CD8-positive, alpha-beta memory T cell (primary cell): ENCODE results near the gene ZFHX3. TPM values are rescaled to one million over a fixed set of nuclear protein-coding genes. Genes with fewer than 3 reads are reported as not detected.

Experiments
- CTCF ChIA-PET: fragments of 350-600 bp; sonication (Branson Sonifier 250); formaldehyde crosslinking; loops from one replicate; lab custom pipeline; 2021; ENCODE audit warnings: antibody characterized with exemption; lab: Charles Lee
- POLR2A ChIA-PET: fragments of 350-600 bp; sonication (Branson Sonifier 250); formaldehyde crosslinking; loops from one replicate; lab custom pipeline; 2021; ENCODE audit warnings: antibody characterized with exemption; lab: Charles Lee
- DNase-seq, 5 donors: peaks; one replicate each; pipeline versions ENCODE4 v3.0.0 to v3.0.0-alpha.2; 2020 to 2022; ENCODE audit warnings: mixed read lengths in 1 of 5
- H3K27ac ChIP-seq: one replicate; pipeline ENCODE4 v1.7.0; 2013; ENCODE audit warnings: low read depth, mild to moderate bottlenecking, low read length, moderate library complexity
- H3K27me3 ChIP-seq: 2 replicates; pipeline ENCODE4 v1.7.0; 2013; ENCODE audit warnings: low read length, mild to moderate bottlenecking; ENCODE audit not compliant: insufficient read depth, poor library complexity, severe bottlenecking
- H3K36me3 ChIP-seq: 2 replicates; pipeline ENCODE4 v1.7.0; 2013; ENCODE audit warnings: mild to moderate bottlenecking, low read length, moderate library complexity; ENCODE audit not compliant: insufficient read depth
- H3K4me1 ChIP-seq: 2 replicates; pipeline ENCODE4 v1.7.0; 2013; ENCODE audit warnings: mild to moderate bottlenecking, low read length, moderate library complexity; ENCODE audit not compliant: insufficient read depth
- H3K4me3 ChIP-seq: 2 replicates; pipeline ENCODE4 v1.7.0; 2013; ENCODE audit warnings: mild to moderate bottlenecking, low read length
- H3K9me3 ChIP-seq: 2 replicates; pipeline ENCODE4 v1.7.0; 2013; ENCODE audit warnings: mild to moderate bottlenecking, low read length
- H3K27ac Mint-ChIP-seq, 8 donors: one replicate each; pipeline ENCODE4 v1.8.0; 2020 to 2021; ENCODE audit warnings: mixed read lengths in 8 of 8, mild to moderate bottlenecking in 6 of 8, inconsistent platforms in 3 of 8, moderate library complexity in 3 of 8
- H3K27me3 Mint-ChIP-seq, 2 donors: one replicate each; pipeline ENCODE4 v1.8.0; 2020 to 2021; ENCODE audit warnings: mixed read lengths in 2 of 2, mild to moderate bottlenecking in 1 of 2, moderate library complexity in 1 of 2
- H3K36me3 Mint-ChIP-seq, 3 donors: one replicate each; pipeline ENCODE4 v1.8.0; 2020 to 2021; ENCODE audit warnings: mixed read lengths in 3 of 3, inconsistent platforms in 1 of 3, mild to moderate bottlenecking in 1 of 3
- H3K4me1 Mint-ChIP-seq, 3 donors: one replicate each; pipeline ENCODE4 v1.8.0; 2020 to 2021; ENCODE audit warnings: mixed read lengths in 3 of 3, inconsistent platforms in 1 of 3, mild to moderate bottlenecking in 1 of 3
- H3K4me3 Mint-ChIP-seq, 7 donors: one replicate each; pipeline ENCODE4 v1.8.0; 2020 to 2021; ENCODE audit warnings: mixed read lengths in 7 of 7, mild to moderate bottlenecking in 6 of 7, moderate library complexity in 4 of 7, inconsistent platforms in 2 of 7
- H3K9me3 Mint-ChIP-seq, 5 donors: one replicate each; pipeline ENCODE4 v1.8.0; 2020 to 2022; ENCODE audit warnings: mixed read lengths in 5 of 5, mild to moderate bottlenecking in 3 of 5, moderate library complexity in 2 of 5, inconsistent platforms in 1 of 5
- polyA plus RNA-seq: library from polyadenylated mRNA; unstranded; fragments of 300-500 nt; fragmentation: Illumina TruSeq; gene quantifications from one replicate; pipeline ENCODE4 v1.2.3, GENCODE V29; 2021
- total RNA-seq, 2 experiments: library from RNA; stranded (reverse); gene quantifications; one replicate each; pipeline ENCODE4 v1.2.3, GENCODE V29; 2021

ZFHX3 gene
- total and polyA plus RNA-seq, 3 experiments from 2014 or later, result 0.13 to 0.22 (median 0.20) TPM

DNA sequence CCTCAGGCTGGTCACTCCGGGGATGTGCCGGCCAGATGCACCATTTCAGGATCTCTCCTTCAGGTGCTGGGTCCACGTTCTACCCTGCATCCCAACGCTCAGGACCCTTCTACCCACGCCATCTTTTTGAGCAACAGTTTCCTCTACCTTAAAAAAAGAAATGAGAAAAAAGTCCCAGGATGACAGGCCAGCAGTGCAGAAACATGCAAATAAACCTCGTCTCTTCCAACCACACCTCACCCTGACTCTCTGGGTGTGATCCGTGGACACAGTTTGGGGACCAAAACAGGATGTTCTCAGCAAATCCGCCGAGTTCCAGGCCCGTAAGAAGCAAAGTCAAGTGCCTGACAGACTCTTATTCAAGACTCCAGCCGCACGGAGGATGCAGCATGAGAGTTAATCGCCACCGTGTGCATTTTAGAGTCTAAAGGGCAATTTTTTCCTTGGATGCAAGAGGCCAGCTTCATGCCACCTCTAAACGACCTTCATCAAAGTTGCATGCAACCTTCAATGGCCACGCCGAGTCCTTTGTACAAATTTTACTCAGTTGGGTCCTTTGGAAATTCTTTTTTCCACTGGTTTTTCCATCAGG is 99.6 kb downstream of the ZFHX3 start:
- Histone ChIP-seq H3K9me3 (no peaks in the 10 kb centered on the region), H3K4me1 (no peaks in the 10 kb centered on the region), H3K27ac (no peak overlapping the region), H3K36me3 (no peaks in the 10 kb centered on the region), H3K4me3 (no peak overlapping the region), H3K27me3 (no peaks in the 10 kb centered on the region)
- DNase-seq, result no peak
- peaks cover 0 to 4% of the 10 kb centered on the region in 2 donors for H3K27me3 Mint-ChIP-seq
- H3K9me3 Mint-ChIP-seq, result peaks cover 0 to 5% (median 0%) of the 10 kb centered on the region in 5 donors
- ChIA-PET POLR2A (no interaction called here), CTCF (no interaction called here)
- no peaks in the 10 kb centered on the region for H3K36me3 Mint-ChIP-seq
- no peaks in the 10 kb centered on the region for H3K4me1 Mint-ChIP-seq
- H3K27ac Mint-ChIP-seq, result no peak overlapping the region
- H3K4me3 Mint-ChIP-seq, result no peak overlapping the region

- POLR2A ChIA-PET, result no interaction called here
- no peak overlapping the region for H3K4me3 Mint-ChIP-seq
Observed at GRCh38 chr16:72947379-72948237, 100.3 kb downstream of the ZFHX3 start.

DNA sequence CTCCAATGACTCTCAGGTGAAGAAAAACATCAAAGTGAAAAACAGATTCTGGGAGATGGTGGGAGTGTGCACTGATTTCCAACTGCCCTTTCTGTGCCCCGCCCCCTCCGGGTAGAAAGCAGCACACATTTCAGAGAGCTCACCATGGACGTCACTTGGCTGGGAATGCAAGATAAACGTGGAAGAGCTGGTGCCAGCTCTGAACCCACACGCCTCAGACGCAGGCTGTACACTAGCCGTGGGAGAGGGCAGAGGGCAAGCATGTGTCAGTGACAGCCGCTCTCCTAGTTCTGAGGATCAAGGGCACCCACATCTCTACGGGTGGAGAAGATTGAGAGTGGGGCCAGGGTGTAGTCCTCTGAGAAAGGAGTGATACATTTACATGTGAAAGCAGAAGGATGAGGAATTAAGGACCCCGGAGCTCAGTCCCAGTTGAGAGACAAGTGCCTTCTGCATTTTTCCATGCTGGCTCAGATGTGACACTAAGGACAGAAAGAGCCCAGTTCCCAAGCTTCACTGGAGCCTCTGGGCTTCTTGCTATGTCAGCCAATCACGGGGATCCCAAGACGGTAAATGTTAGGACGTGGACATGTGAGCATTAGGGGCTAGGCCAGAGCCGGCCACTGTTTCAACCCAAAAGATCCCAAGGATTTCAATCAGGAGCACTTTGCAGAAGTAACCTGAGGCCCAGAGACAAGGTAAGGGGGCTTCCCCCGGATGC is 101.3 kb downstream of the ZFHX3 start:
- peaks cover 0 to 4% of the 10 kb centered on the region in 2 donors for H3K27me3 Mint-ChIP-seq
- H3K4me1 Mint-ChIP-seq, result no peaks in the 10 kb centered on the region
- POLR2A ChIA-PET, result no interaction called here

More at GRCh38 chr16:72947379-72948237, 100.3 kb downstream of the ZFHX3 start:
- no peaks in the 10 kb centered on the region for H3K9me3 ChIP-seq
- H3K36me3 ChIP-seq, result no peaks in the 10 kb centered on the region
- no peak for DNase-seq
- Mint-ChIP-seq H3K9me3 (peaks cover 0 to 5% (median 0%) of the 10 kb centered on the region in 5 donors), H3K36me3 (no peaks in the 10 kb centered on the region), H3K27ac (no peak overlapping the region), H3K4me1 (no peaks in the 10 kb centered on the region), H3K27me3 (peaks cover 0 to 4% of the 10 kb centered on the region in 2 donors)
- no peaks in the 10 kb centered on the region for H3K27me3 ChIP-seq
- CTCF ChIA-PET, result no interaction called here
- H3K4me3 ChIP-seq, result no peak overlapping the region
- no peak overlapping the region for H3K27ac ChIP-seq
- H3K4me1 ChIP-seq, result no peaks in the 10 kb centered on the region

DNA sequence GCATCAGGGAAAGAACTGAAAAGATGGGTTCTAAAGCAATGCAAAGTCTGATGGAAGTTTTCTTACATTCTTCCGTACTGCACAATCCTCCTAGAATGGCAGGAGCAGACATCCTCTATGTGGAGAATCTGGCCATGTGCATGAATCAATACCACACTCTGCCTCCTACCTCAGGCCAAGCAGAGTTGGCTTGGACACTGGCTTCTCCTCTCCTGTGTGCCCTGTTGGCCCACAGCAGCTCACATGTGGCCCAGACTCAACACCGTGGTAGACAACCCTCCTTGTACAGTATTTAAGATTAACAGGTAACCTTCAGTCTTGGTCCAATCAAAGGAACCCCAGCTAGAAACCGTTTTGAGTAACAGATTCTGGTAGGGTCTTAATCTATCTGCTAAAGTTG is 101.9 kb downstream of the ZFHX3 start:
- H3K4me1 ChIP-seq, result no peaks in the 10 kb centered on the region
- H3K27ac Mint-ChIP-seq, result no peak overlapping the region
- CTCF ChIA-PET, result no interaction called here
- peaks cover 0 to 5% (median 0%) of the 10 kb centered on the region in 5 donors for H3K9me3 Mint-ChIP-seq
- no peaks in the 10 kb centered on the region for H3K36me3 ChIP-seq
- H3K4me1 Mint-ChIP-seq, result no peaks in the 10 kb centered on the region
- H3K27me3 Mint-ChIP-seq, result peaks cover 0 to 4% of the 10 kb centered on the region in 2 donors
- no peak overlapping the region for H3K27ac ChIP-seq
- H3K27me3 ChIP-seq, result no peaks in the 10 kb centered on the region
- H3K9me3 ChIP-seq, result no peaks in the 10 kb centered on the region
- H3K4me3 Mint-ChIP-seq, result no peak overlapping the region
- no peak overlapping the region for H3K4me3 ChIP-seq
- H3K36me3 Mint-ChIP-seq, result no peaks in the 10 kb centered on the region
- DNase-seq, result no peak
- POLR2A ChIA-PET, result no interaction called here

More for the DNA sequence above, 101.3 kb downstream of the ZFHX3 start:
- Mint-ChIP-seq H3K36me3 (no peaks in the 10 kb centered on the region), H3K9me3 (peaks cover 0 to 5% (median 0%) of the 10 kb centered on the region in 5 donors), H3K27ac (no peak overlapping the region), H3K4me3 (no peak overlapping the region)
- Histone ChIP-seq H3K4me3 (no peak overlapping the region), H3K27me3 (no peaks in the 10 kb centered on the region), H3K36me3 (no peaks in the 10 kb centered on the region), H3K27ac (no peak overlapping the region), H3K4me1 (no peaks in the 10 kb centered on the region), H3K9me3 (no peaks in the 10 kb centered on the region)
- DNase-seq, result no peak
- CTCF ChIA-PET, result no interaction called here

DNA sequence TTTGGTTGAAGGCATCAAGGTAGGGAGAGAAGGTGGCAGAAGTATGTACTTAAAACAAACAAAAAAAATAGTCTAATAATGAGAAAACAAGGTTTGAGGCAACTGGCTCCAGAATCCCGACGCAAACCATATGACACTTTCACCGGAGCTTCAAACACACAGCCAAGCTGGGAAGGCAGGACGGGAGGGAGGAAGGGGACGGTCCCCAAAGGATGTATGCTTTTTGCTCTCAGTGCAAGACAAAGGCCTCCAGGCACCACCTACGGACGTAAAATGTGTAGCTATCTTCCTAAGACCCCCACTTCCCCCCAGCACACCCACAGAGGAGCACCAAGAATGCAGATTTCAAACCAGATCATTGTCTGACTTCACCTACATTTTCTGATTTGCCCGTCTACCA is 102.3 kb downstream of the ZFHX3 start:
- Histone ChIP-seq H3K4me1 (no peaks in the 10 kb centered on the region), H3K9me3 (no peaks in the 10 kb centered on the region), H3K27ac (no peak overlapping the region), H3K27me3 (no peaks in the 10 kb centered on the region), H3K4me3 (no peak overlapping the region), H3K36me3 (no peaks in the 10 kb centered on the region)
- Mint-ChIP-seq H3K9me3 (peaks cover 0 to 7% (median 0%) of the 10 kb centered on the region in 5 donors), H3K27ac (no peak overlapping the region), H3K27me3 (peaks cover 0 to 4% of the 10 kb centered on the region in 2 donors), H3K4me1 (no peaks in the 10 kb centered on the region), H3K4me3 (no peak overlapping the region), H3K36me3 (no peaks in the 10 kb centered on the region)
- ChIA-PET CTCF (no interaction called here), POLR2A (no interaction called here)
- no peak for DNase-seq

- Histone ChIP-seq H3K9me3 (no peaks in the 10 kb centered on the region), H3K27ac (no peak overlapping the region), H3K36me3 (no peaks in the 10 kb centered on the region), H3K27me3 (no peaks in the 10 kb centered on the region), H3K4me3 (no peak overlapping the region), H3K4me1 (no peaks in the 10 kb centered on the region)
- POLR2A ChIA-PET, result no interaction called here
- Mint-ChIP-seq H3K9me3 (peaks cover 0 to 7% (median 0%) of the 10 kb centered on the region in 5 donors), H3K27me3 (peaks cover 0 to 4% of the 10 kb centered on the region in 2 donors), H3K36me3 (no peaks in the 10 kb centered on the region), H3K27ac (no peak overlapping the region), H3K4me3 (no peak overlapping the region), H3K4me1 (no peaks in the 10 kb centered on the region)
- no peak for DNase-seq
- CTCF ChIA-PET, result no interaction called here
Observed at GRCh38 chr16:72944757-72945485, 103.0 kb downstream of the ZFHX3 start.

DNA sequence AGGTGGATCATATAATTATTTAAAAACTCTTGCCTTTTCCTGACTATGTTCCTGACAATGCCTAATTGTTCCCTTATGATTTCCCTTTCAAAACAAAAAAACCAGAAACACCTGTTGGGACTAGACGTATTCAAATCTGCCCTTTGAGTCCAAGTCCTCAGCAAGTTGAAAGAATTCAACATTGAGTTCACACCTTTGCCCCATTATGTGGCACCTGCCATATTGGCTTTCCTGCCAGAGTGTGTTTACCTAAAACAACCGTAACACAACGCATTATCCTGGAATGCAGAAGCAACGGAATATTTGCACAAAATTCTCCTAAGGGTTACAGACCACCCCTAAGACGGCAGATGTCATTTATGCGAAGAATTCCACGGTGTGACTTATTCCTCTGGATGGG is 105.9 kb downstream of the ZFHX3 start:
- Mint-ChIP-seq H3K4me3 (no peak overlapping the region), H3K36me3 (no peaks in the 10 kb centered on the region), H3K27ac (no peak overlapping the region), H3K9me3 (peaks cover 0 to 3% (median 0%) of the 10 kb centered on the region in 5 donors), H3K27me3 (peaks cover 0 to 2% of the 10 kb centered on the region in 2 donors), H3K4me1 (no peaks in the 10 kb centered on the region)
- no peaks in the 10 kb centered on the region for H3K4me1 ChIP-seq
- H3K9me3 ChIP-seq, result no peaks in the 10 kb centered on the region
- H3K4me3 ChIP-seq, result no peak overlapping the region
- ChIA-PET CTCF (no interaction called here), POLR2A (no interaction called here)
- H3K27me3 ChIP-seq, result no peaks in the 10 kb centered on the region
- no peaks in the 10 kb centered on the region for H3K36me3 ChIP-seq
- H3K27ac ChIP-seq, result no peak overlapping the region
- no peak for DNase-seq
